Measurements from ENCODE around the gene WWP2.
"Not testable (repeated sequence)": the region's sequence is repeated elsewhere in the genome, so short reads cannot be mapped to it uniquely, and the experiment has no call there.

The WWP2 gene

DNA sequence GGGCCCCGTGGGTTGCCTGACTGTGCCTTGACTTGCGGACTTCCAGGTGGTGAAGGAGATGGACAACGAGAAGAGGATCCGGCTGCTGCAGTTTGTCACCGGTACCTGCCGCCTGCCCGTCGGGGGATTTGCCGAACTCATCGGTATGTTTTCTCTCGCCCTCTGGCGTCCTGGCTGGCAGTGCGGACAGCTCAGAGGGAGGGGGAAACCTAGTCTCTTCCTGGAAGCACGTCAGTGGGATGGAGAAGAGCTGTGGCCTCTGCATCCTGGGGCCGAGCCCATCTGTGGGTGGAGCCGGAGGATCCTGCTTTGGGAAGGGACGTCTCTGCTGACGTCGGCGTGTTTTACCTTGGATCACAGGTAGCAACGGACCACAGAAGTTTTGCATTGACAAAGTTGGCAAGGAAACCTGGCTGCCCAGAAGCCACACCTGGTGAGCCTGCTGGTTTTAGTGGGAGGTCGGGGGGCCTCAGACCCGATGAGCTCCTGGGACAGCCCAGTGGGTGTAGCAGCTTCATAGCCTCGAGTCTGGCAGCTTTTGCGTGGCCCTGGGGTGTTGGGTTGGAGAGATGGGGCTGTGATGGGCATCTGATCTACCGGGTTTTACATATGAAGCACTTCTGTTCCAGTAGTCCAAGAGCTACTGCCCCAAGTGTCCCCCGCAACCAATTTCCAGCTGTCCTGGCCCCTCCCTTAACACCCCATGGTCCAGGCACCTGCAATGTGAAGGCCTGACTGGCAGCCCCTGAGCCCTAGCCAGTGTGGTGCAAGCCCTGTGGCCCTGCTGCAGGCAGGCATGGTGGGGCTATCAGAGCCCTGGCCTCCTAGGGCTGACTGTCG, 177.1 kb downstream of the WWP2 start:
- DNase-seq (ENCODE audit: extremely low read depth, low read depth) = no peak
- no peak overlapping the region for H3K4me3 ChIP-seq (replicated peaks; ENCODE audit: low read depth, low read length)
- TF ChIP-seq, protein P1, sequence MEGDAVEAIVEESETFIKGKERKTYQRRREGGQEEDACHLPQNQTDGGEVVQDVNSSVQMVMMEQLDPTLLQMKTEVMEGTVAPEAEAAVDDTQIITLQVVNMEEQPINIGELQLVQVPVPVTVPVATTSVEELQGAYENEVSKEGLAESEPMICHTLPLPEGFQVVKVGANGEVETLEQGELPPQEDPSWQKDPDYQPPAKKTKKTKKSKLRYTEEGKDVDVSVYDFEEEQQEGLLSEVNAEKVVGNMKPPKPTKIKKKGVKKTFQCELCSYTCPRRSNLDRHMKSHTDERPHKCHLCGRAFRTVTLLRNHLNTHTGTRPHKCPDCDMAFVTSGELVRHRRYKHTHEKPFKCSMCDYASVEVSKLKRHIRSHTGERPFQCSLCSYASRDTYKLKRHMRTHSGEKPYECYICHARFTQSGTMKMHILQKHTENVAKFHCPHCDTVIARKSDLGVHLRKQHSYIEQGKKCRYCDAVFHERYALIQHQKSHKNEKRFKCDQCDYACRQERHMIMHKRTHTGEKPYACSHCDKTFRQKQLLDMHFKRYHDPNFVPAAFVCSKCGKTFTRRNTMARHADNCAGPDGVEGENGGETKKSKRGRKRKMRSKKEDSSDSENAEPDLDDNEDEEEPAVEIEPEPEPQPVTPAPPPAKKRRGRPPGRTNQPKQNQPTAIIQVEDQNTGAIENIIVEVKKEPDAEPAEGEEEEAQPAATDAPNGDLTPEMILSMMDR (IDR thresholded peaks at IDR 0.05; ENCODE audit: low read depth, low read length, missing control alignments) = no peak

DNA sequence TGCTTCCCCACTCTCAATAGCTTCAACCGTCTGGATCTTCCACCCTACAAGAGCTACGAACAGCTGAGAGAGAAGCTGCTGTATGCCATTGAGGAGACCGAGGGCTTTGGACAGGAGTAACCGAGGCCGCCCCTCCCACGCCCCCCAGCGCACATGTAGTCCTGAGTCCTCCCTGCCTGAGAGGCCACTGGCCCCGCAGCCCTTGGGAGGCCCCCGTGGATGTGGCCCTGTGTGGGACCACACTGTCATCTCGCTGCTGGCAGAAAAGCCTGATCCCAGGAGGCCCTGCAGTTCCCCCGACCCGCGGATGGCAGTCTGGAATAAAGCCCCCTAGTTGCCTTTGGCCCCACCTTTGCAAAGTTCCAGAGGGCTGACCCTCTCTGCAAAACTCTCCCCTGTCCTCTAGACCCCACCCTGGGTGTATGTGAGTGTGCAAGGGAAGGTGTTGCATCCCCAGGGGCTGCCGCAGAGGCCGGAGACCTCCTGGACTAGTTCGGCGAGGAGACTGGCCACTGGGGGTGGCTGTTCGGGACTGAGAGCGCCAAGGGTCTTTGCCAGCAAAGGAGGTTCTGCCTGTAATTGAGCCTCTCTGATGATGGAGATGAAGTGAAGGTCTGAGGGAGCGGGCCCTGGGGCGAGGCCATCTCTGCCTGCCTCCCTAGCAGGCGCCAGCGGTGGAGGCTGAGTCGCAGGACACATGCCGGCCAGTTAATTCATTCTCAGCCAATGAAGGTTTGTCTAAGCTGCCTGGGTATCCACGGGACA, 177.9 kb downstream of the WWP2 start:
- TF ChIP-seq, protein P1 (IDR thresholded peaks at IDR 0.05; ENCODE audit: low read depth, low read length, missing control alignments) = no peak
- no peak for DNase-seq (ENCODE audit: extremely low read depth, low read depth)
- H3K4me3 ChIP-seq (replicated peaks; ENCODE audit: low read depth, low read length) = no peak overlapping the region

DNA sequence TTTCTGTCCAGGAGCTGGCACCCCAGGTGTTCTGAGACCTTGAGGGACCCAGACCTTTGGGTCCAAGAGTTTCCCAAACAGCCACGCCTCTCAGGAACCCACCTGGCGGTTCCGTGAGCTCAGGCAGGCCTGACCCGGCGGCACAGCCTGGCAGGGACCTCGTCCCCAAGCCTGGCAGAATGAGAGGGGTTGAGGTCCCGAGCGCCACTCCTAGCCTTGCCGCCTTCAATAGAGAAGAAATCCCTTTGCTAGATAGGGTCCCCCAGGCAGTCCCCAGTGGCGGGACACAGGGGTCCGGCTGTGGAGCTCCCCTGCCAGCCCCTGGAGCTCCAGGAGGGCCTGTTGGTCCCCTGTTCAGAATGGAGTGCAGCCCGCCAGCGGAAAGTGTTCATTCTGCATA, 178.5 kb downstream of the WWP2 start:
- no peak for DNase-seq (ENCODE audit: extremely low read depth, low read depth)
- TF ChIP-seq, protein P1 (IDR thresholded peaks at IDR 0.05; ENCODE audit: low read depth, low read length, missing control alignments) = no peak
- no peak overlapping the region for H3K4me3 ChIP-seq (replicated peaks; ENCODE audit: low read depth, low read length)

DNA sequence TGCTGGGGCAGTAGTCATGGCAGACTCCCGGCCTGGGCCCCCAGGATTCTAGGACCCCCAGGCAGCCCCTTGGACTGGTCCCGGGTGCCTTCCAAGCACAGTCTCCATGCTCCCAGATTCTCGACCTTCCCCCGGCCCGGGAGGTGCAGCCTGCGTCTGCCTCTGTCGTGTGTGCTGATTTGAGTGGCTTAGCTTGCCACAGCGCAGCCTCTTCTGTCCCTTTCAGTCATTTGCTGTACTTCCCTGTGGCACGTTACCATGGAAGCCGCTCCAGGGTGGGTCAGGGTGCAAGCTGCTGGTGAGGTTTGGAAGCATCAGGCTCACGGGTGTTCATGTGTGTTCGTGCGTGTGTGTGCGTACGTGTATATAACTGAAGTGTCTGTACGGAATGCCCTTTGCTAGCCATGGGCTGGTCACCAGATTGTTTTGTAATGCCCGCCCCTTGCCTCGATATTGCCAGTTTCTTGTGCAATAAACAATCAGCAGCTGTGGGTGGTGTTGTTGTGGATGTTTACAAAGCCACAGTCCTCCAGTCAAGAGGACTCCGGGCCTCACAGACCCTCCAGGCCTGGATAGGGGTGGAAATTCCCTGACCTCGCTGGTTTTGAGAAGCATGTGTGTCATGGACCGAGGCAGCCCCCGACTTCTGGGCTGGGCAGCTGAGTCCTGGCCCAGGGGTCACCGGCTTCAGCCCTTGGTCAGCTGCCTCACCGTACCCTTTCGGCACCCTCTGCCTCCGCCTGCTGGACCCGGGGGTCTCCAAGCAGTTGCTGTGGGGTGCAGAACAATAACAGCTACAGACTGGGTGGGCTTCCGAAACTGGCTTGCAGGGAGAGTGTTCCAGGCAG, 179.3 kb downstream of the WWP2 start:
- DNase-seq (ENCODE audit: extremely low read depth, low read depth) = no peak
- H3K4me3 ChIP-seq (replicated peaks; ENCODE audit: low read depth, low read length) = no peak overlapping the region
- TF ChIP-seq, protein P1 (IDR thresholded peaks at IDR 0.05; ENCODE audit: low read depth, low read length, missing control alignments) = no peak

DNA sequence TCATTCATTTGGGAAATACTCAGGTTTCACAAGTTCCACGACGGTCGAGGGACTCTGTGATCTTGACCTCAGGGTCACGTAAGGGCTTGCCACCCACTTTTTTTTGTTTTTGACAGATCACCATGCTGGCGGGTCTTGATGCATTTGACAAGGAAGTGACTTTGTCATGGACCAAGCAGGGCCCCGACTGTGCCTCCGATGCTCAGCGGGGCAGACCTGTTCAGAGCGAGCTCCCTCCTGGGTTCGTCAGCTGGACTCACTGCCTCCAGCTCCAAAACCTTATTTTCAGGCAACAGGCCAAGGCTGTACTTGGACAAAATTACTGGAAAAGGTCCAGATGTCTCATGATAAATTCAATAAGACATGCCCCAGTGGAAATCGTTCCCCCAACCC, 180.0 kb downstream of the WWP2 start:
- TF ChIP-seq, protein P1 (IDR thresholded peaks at IDR 0.05; ENCODE audit: low read depth, low read length, missing control alignments) = no peak
- no peak overlapping the region for H3K4me3 ChIP-seq (replicated peaks; ENCODE audit: low read depth, low read length)
- DNase-seq (ENCODE audit: extremely low read depth, low read depth) = no peak

DNA sequence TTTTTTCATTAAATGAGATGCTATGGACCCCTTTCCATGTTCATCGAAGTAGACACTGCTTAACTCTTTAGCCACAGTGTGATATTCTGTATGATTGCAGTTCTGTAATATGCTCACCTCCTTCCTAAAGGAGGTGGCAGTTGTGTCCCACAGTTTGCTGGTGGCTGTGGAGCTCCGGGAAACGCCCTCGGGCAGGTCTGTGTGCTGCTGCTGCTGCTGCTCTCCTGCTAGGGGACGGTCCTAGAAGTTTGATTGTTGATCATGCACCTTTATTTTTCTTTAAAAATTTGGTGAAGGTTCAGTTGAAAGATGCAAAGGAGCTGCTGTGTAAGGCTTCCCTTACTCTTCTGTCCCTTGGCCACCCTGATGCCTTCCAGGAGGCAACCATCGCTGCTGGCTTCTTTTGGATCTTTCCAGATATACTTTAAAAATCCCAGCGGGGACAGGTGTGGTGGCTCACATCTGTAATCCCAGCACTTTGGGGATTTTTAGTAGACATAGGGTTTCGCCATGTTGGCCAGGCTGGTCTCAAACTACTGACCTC, 180.6 kb downstream of the WWP2 start:
- TF ChIP-seq, protein P1 (IDR thresholded peaks at IDR 0.05; ENCODE audit: low read depth, low read length, missing control alignments) = no peak
- no peak overlapping the region for H3K4me3 ChIP-seq (replicated peaks; ENCODE audit: low read depth, low read length)
- DNase-seq (ENCODE audit: extremely low read depth, low read depth) = no peak

DNA sequence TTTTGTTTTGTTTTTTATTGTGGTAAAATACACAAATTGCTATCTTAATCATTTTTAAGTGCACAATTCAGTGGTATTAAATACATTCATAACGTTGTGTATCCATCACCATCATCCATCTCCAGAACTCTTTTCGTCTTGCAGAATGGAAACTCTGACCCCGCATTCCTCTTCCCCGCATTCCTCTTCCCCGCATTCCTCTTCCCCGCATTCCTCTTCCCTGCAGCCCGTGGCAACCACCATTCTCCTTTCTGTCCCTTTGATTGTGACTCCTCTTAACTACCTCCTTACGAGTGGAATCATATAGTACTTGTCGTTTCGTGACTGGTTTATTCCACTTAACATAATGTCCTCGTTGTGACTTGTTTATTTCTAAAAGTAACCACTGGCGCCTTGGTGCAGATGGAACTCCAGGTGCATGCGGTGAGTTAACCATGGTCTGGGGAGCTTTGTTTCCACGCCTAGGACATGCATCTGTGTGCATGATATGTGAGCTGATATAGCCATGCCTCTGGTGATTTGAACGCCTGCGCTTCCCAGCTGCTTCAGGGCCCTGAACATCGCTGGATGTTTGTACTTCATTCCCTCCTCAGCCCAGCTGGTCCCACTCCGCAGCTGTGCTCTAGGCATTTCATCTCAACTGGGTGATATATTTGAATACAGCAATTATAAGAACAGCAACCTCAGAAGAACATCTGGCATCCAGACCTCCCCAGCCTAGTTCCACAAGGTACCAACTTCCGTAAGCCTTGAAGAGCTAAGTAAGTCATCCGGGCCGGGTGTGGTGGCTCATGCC, 181.3 kb downstream of the WWP2 start:
- DNase-seq (ENCODE audit: extremely low read depth, low read depth) = not testable (repeated sequence)

DNA sequence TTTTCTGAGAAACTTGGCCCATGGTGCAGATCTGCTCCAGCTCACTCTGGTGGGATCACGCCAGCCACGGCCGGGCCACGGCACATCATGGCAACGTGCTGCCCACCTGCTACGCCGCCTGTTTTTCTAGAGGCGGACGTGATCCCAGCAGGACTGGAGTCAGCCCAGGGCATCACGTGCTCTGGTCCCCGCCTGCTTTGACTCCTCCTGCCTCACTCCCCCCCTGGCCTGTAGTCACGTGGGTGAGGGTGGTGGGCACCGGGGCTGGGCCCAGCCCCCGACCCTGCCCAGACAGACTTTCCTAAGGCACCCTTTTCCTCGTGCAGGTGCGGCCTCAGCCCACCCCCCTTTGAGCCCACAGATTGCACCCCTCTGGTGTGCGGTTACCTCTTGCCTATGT, 188.3 kb downstream of the WWP2 start:
- not testable (repeated sequence) for DNase-seq (ENCODE audit: extremely low read depth, low read depth); H3K4me3 ChIP-seq (replicated peaks; ENCODE audit: low read depth, low read length)

More for the DNA sequence above, 181.3 kb downstream of the WWP2 start:
- not testable (repeated sequence) for H3K4me3 ChIP-seq (replicated peaks; ENCODE audit: low read depth, low read length)

All from HFF-Myc (cell line).